Esophagus squamous epithelium (tissue), 5 donors: Measurements from ENCODE around the gene RBM19. TPM values are rescaled to one million over a fixed set of nuclear protein-coding genes. Genes with fewer than 3 reads are reported as not detected.

ENCODE experiments used
- DNase-seq: peaks from one replicate; lab custom pipeline; 2025; lab: John Stamatoyannopoulos, UW
- H3K27ac ChIP-seq, 4 donors: fragments of 200-600 bp; sonication (generic); one replicate each; pipeline ENCODE4 v1.5.1; 2016 to 2019; ENCODE audit warnings: mild to moderate bottlenecking in 1 of 4
- H3K27me3 ChIP-seq, 4 donors: fragments of 200-600 bp; sonication (generic); 1 replicate in 3 of 4; 2 replicates in 1 of 4; pipeline versions ENCODE4 v1.5.1 to v1.6.0; 2017 to 2021; ENCODE audit warnings: antibody characterized with exemption in 1 of 4
- H3K36me3 ChIP-seq, 3 donors: fragments of 200-600 bp; sonication (generic); one replicate each; pipeline ENCODE4 v1.5.1; 2016 to 2019
- H3K4me1 ChIP-seq, 3 donors: fragments of 200-600 bp; sonication (generic); one replicate each; pipeline ENCODE4 v1.5.1; 2017 to 2019
- H3K4me3 ChIP-seq, 4 donors: fragments of 200-600 bp; sonication (generic); 1 replicate in 3 of 4; 2 replicates in 1 of 4; pipeline ENCODE4 v1.5.1; 2016 to 2019; ENCODE audit warnings: mild to moderate bottlenecking in 2 of 4, moderate library complexity in 1 of 4
- H3K9me3 ChIP-seq, 3 donors: fragments of 200-600 bp; sonication (generic); one replicate each; pipeline ENCODE4 v1.5.1; 2016 to 2019
- POLR2A ChIP-seq, 4 donors: fragments of 450-650 bp; IDR thresholded peaks; one replicate each; pipeline ENCODE4 v1.6.1; 2017; ENCODE audit warnings: antibody characterized with exemption in 4 of 4, mild to moderate bottlenecking in 4 of 4, moderate library complexity in 3 of 4
- WGBS, 2 donors: methylation state at CpG; one replicate each; pipeline ENCODE4 v1.1.5; 2018; 5-methylcytosine and 5-hydroxymethylcytosine counted together
- intact Hi-C: fragments of 100-400 bp; cut with DNase I; formaldehyde crosslinking; loops from one replicate; pipeline ENCODE4 v1.15.0; 2022
- total RNA-seq, 4 donors: library from RNA; depleted of rRNA; stranded (reverse); fragments of >200 nt; gene quantifications; one replicate each; pipeline ENCODE4 v1.1.0, GENCODE V29; 2016
- TF ChIP-seq, protein P1 (sequence below), 6 experiments: fragments of 450-650 bp in 4 of 6; fragments of 200-600 bp in 2 of 6; sonication (generic) in 2 of 6; IDR thresholded peaks; one replicate each; pipeline ENCODE4 v1.5.1; 2016 to 2019; ENCODE audit warnings: antibody characterized with exemption in 6 of 6, mild to moderate bottlenecking in 4 of 6, moderate library complexity in 4 of 6
- donor health status: DM: yes; HTN: yes; CAD: no.

RBM19 gene
- total RNA-seq, 4 donors from 2014 or later = 13.1 to 32.8 (median 27.4) TPM

DNA sequence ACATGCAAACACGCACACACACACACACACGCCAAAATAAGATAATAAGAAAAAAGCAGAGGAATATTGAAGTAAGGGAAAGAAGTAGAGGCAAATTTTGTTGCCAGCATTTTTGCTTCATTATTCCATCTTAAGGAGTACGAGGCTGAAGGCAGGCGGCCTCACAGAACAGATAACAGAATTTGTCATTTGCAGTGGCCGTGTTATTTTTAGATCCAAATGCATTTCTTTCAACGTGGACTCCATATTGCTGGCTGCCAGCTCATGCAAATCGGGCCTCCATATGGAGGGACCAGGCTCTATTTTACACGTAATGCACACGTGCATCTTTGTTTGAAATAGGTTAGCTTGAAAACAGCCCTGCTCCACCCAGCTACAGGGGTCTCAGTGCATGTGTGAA, 172.9 kb downstream of the RBM19 start:
- no peak for TF ChIP-seq POLR2A (IDR thresholded peaks at IDR 0.05)
- TF ChIP-seq, protein P1, sequence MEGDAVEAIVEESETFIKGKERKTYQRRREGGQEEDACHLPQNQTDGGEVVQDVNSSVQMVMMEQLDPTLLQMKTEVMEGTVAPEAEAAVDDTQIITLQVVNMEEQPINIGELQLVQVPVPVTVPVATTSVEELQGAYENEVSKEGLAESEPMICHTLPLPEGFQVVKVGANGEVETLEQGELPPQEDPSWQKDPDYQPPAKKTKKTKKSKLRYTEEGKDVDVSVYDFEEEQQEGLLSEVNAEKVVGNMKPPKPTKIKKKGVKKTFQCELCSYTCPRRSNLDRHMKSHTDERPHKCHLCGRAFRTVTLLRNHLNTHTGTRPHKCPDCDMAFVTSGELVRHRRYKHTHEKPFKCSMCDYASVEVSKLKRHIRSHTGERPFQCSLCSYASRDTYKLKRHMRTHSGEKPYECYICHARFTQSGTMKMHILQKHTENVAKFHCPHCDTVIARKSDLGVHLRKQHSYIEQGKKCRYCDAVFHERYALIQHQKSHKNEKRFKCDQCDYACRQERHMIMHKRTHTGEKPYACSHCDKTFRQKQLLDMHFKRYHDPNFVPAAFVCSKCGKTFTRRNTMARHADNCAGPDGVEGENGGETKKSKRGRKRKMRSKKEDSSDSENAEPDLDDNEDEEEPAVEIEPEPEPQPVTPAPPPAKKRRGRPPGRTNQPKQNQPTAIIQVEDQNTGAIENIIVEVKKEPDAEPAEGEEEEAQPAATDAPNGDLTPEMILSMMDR (IDR thresholded peaks at IDR 0.05) = no peak
- intact Hi-C loops = no loop called here
- 70 to 79% methylated on average over 9 of the region's 9 CpGs for WGBS, 2 donors

DNA sequence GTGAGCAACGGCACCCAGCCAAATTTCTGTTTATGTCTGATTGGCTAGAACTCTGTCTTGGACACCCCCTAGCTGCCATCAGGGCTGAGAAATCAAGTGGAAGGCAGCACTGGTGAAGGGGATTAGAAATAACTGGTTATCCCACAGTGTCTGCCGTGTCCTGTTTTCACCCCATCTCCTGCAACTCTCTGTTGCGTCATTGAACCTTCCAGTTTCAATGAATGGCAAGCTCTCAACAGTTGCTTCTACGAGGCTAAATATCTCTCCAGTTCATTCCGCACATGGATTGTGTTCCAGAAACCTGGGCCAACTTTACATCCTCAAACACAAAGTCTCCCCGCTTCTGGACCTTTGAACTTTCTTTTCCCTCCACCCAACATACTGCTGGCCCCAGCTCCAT, 173.7 kb downstream of the RBM19 start:
- H3K36me3 ChIP-seq = no peaks in the 10 kb centered on the region
- no peak overlapping the region for H3K4me3 ChIP-seq
- no peaks in the 10 kb centered on the region for H3K4me1 ChIP-seq
- no peak for DNase-seq
- peaks cover 0 to 22% (median 0%) of the 10 kb centered on the region in 4 donors for H3K27me3 ChIP-seq
- no peaks in the 10 kb centered on the region for H3K9me3 ChIP-seq
- 68 to 83% methylated on average over 6 of the region's 6 CpGs for WGBS, 2 donors
- TF ChIP-seq POLR2A (IDR thresholded peaks at IDR 0.05) = no peak
- TF ChIP-seq, protein P1 (IDR thresholded peaks at IDR 0.05) = no peak
- no peak overlapping the region for H3K27ac ChIP-seq
- intact Hi-C loops = no loop called here

More for the DNA sequence above, 172.9 kb downstream of the RBM19 start:
- Histone ChIP-seq H3K27ac (no peak overlapping the region), H3K4me1 (no peaks in the 10 kb centered on the region), H3K4me3 (no peak overlapping the region), H3K36me3 (no peaks in the 10 kb centered on the region), H3K9me3 (no peaks in the 10 kb centered on the region), H3K27me3 (peaks cover 0 to 20% (median 0%) of the 10 kb centered on the region in 4 donors)
- DNase-seq = no peak

- intact Hi-C loops = no loop called here
- WGBS, 2 donors = 37 to 49% methylated on average over 5 of the region's 5 CpGs
- DNase-seq = no peak
- Histone ChIP-seq H3K9me3 (no peaks in the 10 kb centered on the region), H3K4me3 (no peak overlapping the region), H3K27ac (no peak overlapping the region), H3K4me1 (no peaks in the 10 kb centered on the region), H3K27me3 (peaks cover 0 to 44% (median 0%) of the 10 kb centered on the region in 4 donors), H3K36me3 (no peaks in the 10 kb centered on the region)
- TF ChIP-seq, protein P1 (IDR thresholded peaks at IDR 0.05) = no peak
- TF ChIP-seq POLR2A (IDR thresholded peaks at IDR 0.05) = no peak
These were observed 177.9 kb downstream of the RBM19 start for GRCh38 chr12:113788020-113788856.

- Histone ChIP-seq H3K4me1 (no peaks in the 10 kb centered on the region), H3K9me3 (no peaks in the 10 kb centered on the region), H3K27me3 (peaks cover 0 to 64% (median 0%) of the 10 kb centered on the region in 4 donors), H3K36me3 (no peaks in the 10 kb centered on the region), H3K27ac (no peak overlapping the region), H3K4me3 (no peak overlapping the region)
- no peak for DNase-seq
- 69 to 70% methylated on average over 2 of the region's 2 CpGs for WGBS, 2 donors
- TF ChIP-seq POLR2A (IDR thresholded peaks at IDR 0.05) = no peak
- TF ChIP-seq, protein P1 (IDR thresholded peaks at IDR 0.05) = no peak
- intact Hi-C loops = no loop called here
These were observed 180.0 kb downstream of the RBM19 start for GRCh38 chr12:113786107-113786506.

GRCh38 chr12:113783811-113784210, 182.3 kb downstream of the RBM19 start:
- Histone ChIP-seq H3K27me3 (peaks cover 0 to 87% (median 0%) of the 10 kb centered on the region in 4 donors), H3K4me3 (no peak overlapping the region), H3K36me3 (no peaks in the 10 kb centered on the region), H3K9me3 (no peaks in the 10 kb centered on the region), H3K27ac (no peak overlapping the region), H3K4me1 (no peaks in the 10 kb centered on the region)
- TF ChIP-seq POLR2A (IDR thresholded peaks at IDR 0.05) = no peak
- TF ChIP-seq, protein P1 (IDR thresholded peaks at IDR 0.05) = no peak
- intact Hi-C loops = no loop called here
- 76 to 81% methylated on average over 5 of the region's 5 CpGs for WGBS, 2 donors
- no peak for DNase-seq
